PC-3 (cell line): Measurements from ENCODE around the gene NOL4L. TPM values are rescaled to one million over a fixed set of nuclear protein-coding genes. Genes with fewer than 3 reads are reported as not detected.

ENCODE experiments used
- ATAC-seq: fragments of 200-7000 bp; cut with Tn5 transposase; 2 replicates; pipeline ENCODE4 v1.9.1; 2020; ENCODE audit warnings: mild to moderate bottlenecking, moderate library complexity
- BruUV-seq: library from RNA; stranded (reverse); fragments of 400-500 nt; replicated peaks from 2 replicates; lab custom pipeline; 2021; lab: Mats Ljungman, UMichigan
- CTCF ChIA-PET: fragments of 300-600 bp; sonication (Branson Sonifier 250); formaldehyde crosslinking; loops from one replicate; lab custom pipeline; 2022; ENCODE audit warnings: antibody characterized with exemption; lab: Charles Lee
- POLR2A ChIA-PET: fragments of 300-600 bp; sonication (Branson Sonifier 250); formaldehyde crosslinking; loops from one replicate; lab custom pipeline; 2022; ENCODE audit warnings: antibody characterized with exemption; ENCODE audit not compliant: unreplicated experiment; lab: Charles Lee
- DNase-seq: peaks from one replicate; pipeline ENCODE4 v3.0.0-alpha.2; 2015
- H2AFZ ChIP-seq: fragments of 300-600 bp; sonication (generic); 2 replicates; pipeline ENCODE4 v1.6.0; 2016; ENCODE audit warnings: antibody characterized with exemption, low read length
- H3F3A ChIP-seq: fragments of 300-600 bp; sonication (generic); one replicate; pipeline ENCODE4 v1.6.0; 2017; ENCODE audit warnings: antibody characterized with exemption, low read length, control low read depth, mild to moderate bottlenecking; ENCODE audit not compliant: unreplicated experiment
- H3K27ac ChIP-seq: fragments of 300-600 bp; sonication (generic); 2 replicates; pipeline ENCODE4 v1.5.1; 2016; ENCODE audit warnings: mild to moderate bottlenecking, low read length
- H3K27me3 ChIP-seq: fragments of 300-600 bp; sonication (generic); 2 replicates; pipeline ENCODE4 v1.6.1; 2016; ENCODE audit warnings: low read length, mixed read lengths
- H3K36me3 ChIP-seq: fragments of 300-600 bp; sonication (generic); 2 replicates; pipeline ENCODE4 v1.6.1; 2016; ENCODE audit warnings: low read depth, mixed run types, low read length, mixed read lengths
- H3K4me1 ChIP-seq: fragments of 300-600 bp; sonication (generic); 2 replicates; pipeline ENCODE4 v1.5.1; 2016; ENCODE audit warnings: low read length; ENCODE audit not compliant: insufficient read depth
- H3K4me2 ChIP-seq: fragments of 300-600 bp; sonication (generic); 2 replicates; pipeline ENCODE4 v1.6.0; 2016; ENCODE audit warnings: low read length
- H3K4me3 ChIP-seq: fragments of 300-600 bp; sonication (generic); 2 replicates; pipeline ENCODE4 v1.5.1; 2016; ENCODE audit warnings: mild to moderate bottlenecking, low read length, mixed read lengths
- H3K79me2 ChIP-seq: fragments of 300-600 bp; sonication (generic); 2 replicates; pipeline ENCODE4 v1.6.1; 2017; ENCODE audit warnings: low read length, mixed read lengths
- H3K9ac ChIP-seq: fragments of 300-600 bp; sonication (generic); 2 replicates; pipeline ENCODE4 v1.6.0; 2016; ENCODE audit warnings: mild to moderate bottlenecking, low read length
- H3K9me2 ChIP-seq: fragments of 300-600 bp; sonication (generic); replicated peaks from 2 replicates; pipeline ENCODE4 v1.6.1; 2016; ENCODE audit warnings: mixed run types, low read length, mixed read lengths
- H3K9me3 ChIP-seq: fragments of 300-600 bp; sonication (generic); 2 replicates; pipeline ENCODE4 v1.6.1; 2016; ENCODE audit warnings: low read length, mixed read lengths
- H4K20me1 ChIP-seq: fragments of 300-600 bp; sonication (generic); 2 replicates; pipeline ENCODE4 v1.6.1; 2016; ENCODE audit warnings: low read length, mixed read lengths
- EZH2 ChIP-seq: fragments of 300-600 bp; sonication (generic); IDR thresholded peaks from one replicate; pipeline ENCODE4 v1.6.1; 2017; ENCODE audit warnings: antibody characterized with exemption, mild to moderate bottlenecking, low read length; ENCODE audit not compliant: unreplicated experiment
- EZH2phosphoT487 ChIP-seq: fragments of 300-600 bp; sonication (generic); IDR thresholded peaks from 2 replicates; pipeline ENCODE4 v1.6.1; 2018; ENCODE audit warnings: mild to moderate bottlenecking, antibody characterized with exemption, low read length, borderline replicate concordance
- intact Hi-C: fragments of 100-400 bp; cut with micrococcal nuclease; formaldehyde crosslinking; loops from 2 replicates; pipeline ENCODE4 v1.9.0; 2023
- total RNA-seq: library from RNA; depleted of rRNA; stranded (reverse); fragments of >200 nt; gene quantifications from 2 replicates; pipeline ENCODE4 v1.2.3, GENCODE V29; 2014
- TF ChIP-seq, protein P1 (sequence below): fragments of 300-600 bp; sonication (generic); conservative IDR thresholded peaks from 2 replicates; pipeline ENCODE4 v1.5.1; 2017; ENCODE audit warnings: antibody characterized with exemption, low read depth, mild to moderate bottlenecking, low read length

Gene NOL4L
- total RNA-seq, 1 experiment from 2014 or later, result 7.3 TPM

DNA sequence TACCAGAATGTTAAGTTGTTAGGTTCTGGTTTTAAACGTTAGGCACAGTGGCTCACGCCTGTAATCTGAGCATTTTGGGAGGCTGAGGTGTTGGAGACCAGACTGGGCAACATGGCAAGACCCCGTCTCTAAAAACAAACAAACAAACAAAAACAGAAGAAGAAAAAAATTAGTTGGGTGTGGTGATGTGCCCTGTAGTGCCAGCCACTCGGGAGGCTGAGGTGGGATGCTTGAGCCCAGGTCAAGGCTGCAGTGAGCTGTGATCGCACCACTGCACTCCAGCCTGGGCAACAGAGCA, 19.4 kb downstream of the NOL4L start:
- H3K4me2 ChIP-seq, result no peak overlapping the region
- H3K9ac ChIP-seq, result no peak overlapping the region
- ChIA-PET POLR2A (no interaction called here), CTCF (no interaction called here)
- H3K79me2 ChIP-seq, result no peaks in the 10 kb centered on the region
- H2AFZ ChIP-seq, result no peak overlapping the region
- no peak overlapping the region for H3K27ac ChIP-seq
- DNase-seq (no peak), ATAC-seq (no peak)
- H3F3A ChIP-seq, result no peaks in the 10 kb centered on the region
- H3K9me2 ChIP-seq, result no peaks in the 10 kb centered on the region
- no peaks in the 10 kb centered on the region for H3K27me3 ChIP-seq
- no peaks in the 10 kb centered on the region for H3K9me3 ChIP-seq
- no peaks in the 10 kb centered on the region for H3K36me3 ChIP-seq
- H4K20me1 ChIP-seq, result no peaks in the 10 kb centered on the region
- intact Hi-C loops, result no loop called here
- no TSS peak for BruUV-seq
- TF ChIP-seq, protein P1, sequence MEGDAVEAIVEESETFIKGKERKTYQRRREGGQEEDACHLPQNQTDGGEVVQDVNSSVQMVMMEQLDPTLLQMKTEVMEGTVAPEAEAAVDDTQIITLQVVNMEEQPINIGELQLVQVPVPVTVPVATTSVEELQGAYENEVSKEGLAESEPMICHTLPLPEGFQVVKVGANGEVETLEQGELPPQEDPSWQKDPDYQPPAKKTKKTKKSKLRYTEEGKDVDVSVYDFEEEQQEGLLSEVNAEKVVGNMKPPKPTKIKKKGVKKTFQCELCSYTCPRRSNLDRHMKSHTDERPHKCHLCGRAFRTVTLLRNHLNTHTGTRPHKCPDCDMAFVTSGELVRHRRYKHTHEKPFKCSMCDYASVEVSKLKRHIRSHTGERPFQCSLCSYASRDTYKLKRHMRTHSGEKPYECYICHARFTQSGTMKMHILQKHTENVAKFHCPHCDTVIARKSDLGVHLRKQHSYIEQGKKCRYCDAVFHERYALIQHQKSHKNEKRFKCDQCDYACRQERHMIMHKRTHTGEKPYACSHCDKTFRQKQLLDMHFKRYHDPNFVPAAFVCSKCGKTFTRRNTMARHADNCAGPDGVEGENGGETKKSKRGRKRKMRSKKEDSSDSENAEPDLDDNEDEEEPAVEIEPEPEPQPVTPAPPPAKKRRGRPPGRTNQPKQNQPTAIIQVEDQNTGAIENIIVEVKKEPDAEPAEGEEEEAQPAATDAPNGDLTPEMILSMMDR, result no peak
- TF ChIP-seq EZH2 (no peak), EZH2phosphoT487 (no peak)
- no peaks in the 10 kb centered on the region for H3K4me1 ChIP-seq
- H3K4me3 ChIP-seq, result no peak overlapping the region

GRCh38 chr20:32564921-32565734, 20.0 kb downstream of the NOL4L start:
- H3K4me2 ChIP-seq, result no peak overlapping the region
- ChIA-PET POLR2A (no interaction called here), CTCF (no interaction called here)
- no peaks in the 10 kb centered on the region for H3K4me1 ChIP-seq
- H3K36me3 ChIP-seq, result no peaks in the 10 kb centered on the region
- BruUV-seq, result no TSS peak
- TF ChIP-seq EZH2, result no peak
- TF ChIP-seq EZH2phosphoT487, result no peak
- TF ChIP-seq, protein P1, result no peak
- H3K9ac ChIP-seq, result no peak overlapping the region
- no peak for DNase-seq
- intact Hi-C loops, result no loop called here
- H3K9me2 ChIP-seq, result no peaks in the 10 kb centered on the region
- no peaks in the 10 kb centered on the region for H4K20me1 ChIP-seq
- H3K4me3 ChIP-seq, result no peak overlapping the region
- H3K27ac ChIP-seq, result no peak overlapping the region
- ATAC-seq, result no peak
- H3F3A ChIP-seq, result no peaks in the 10 kb centered on the region
- no peaks in the 10 kb centered on the region for H3K9me3 ChIP-seq
- H2AFZ ChIP-seq, result no peak overlapping the region
- H3K27me3 ChIP-seq, result no peaks in the 10 kb centered on the region
- H3K79me2 ChIP-seq, result no peaks in the 10 kb centered on the region

- H3F3A ChIP-seq, result no peaks in the 10 kb centered on the region
- no peaks in the 10 kb centered on the region for H4K20me1 ChIP-seq
- H3K4me2 ChIP-seq, result no peak overlapping the region
- intact Hi-C loops, result no loop called here
- no peak for ATAC-seq
- H3K9ac ChIP-seq, result no peak overlapping the region
- H3K4me1 ChIP-seq, result no peaks in the 10 kb centered on the region
- no peak overlapping the region for H3K4me3 ChIP-seq
- H3K36me3 ChIP-seq, result no peaks in the 10 kb centered on the region
- no TSS peak for BruUV-seq
- TF ChIP-seq EZH2 (no peak), EZH2phosphoT487 (no peak)
- TF ChIP-seq, protein P1, result no peak
- POLR2A ChIA-PET, result no interaction called here
- no peaks in the 10 kb centered on the region for H3K9me2 ChIP-seq
- H3K27me3 ChIP-seq, result no peaks in the 10 kb centered on the region
- CTCF ChIA-PET, result no interaction called here
- H3K79me2 ChIP-seq, result no peaks in the 10 kb centered on the region
- no peak overlapping the region for H2AFZ ChIP-seq
- H3K27ac ChIP-seq, result no peak overlapping the region
- no peaks in the 10 kb centered on the region for H3K9me3 ChIP-seq
- DNase-seq, result no peak
These were observed 20.7 kb downstream of the NOL4L start for GRCh38 chr20:32564440-32564839.
